HUES64 (cell line): ENCODE measurements around the gene C12orf76.

ENCODE experiments used
- H3K27ac ChIP-seq: 2 replicates; pipeline ENCODE4 v1.7.0; 2013; ENCODE audit warnings: low read depth, low read length, inconsistent platforms
- H3K27me3 ChIP-seq: 2 replicates; pipeline ENCODE4 v1.6.1; 2013; ENCODE audit warnings: mild to moderate bottlenecking, low read length; ENCODE audit not compliant: insufficient read depth
- H3K36me3 ChIP-seq: 2 replicates; pipeline ENCODE4 v1.6.1; 2013; ENCODE audit warnings: mild to moderate bottlenecking, low read length; ENCODE audit not compliant: insufficient read depth
- H3K4me1 ChIP-seq: 2 replicates; pipeline ENCODE4 v1.6.1; 2013; ENCODE audit warnings: mild to moderate bottlenecking, low read length, moderate library complexity; ENCODE audit not compliant: insufficient read depth
- H3K4me3 ChIP-seq: 2 replicates; pipeline ENCODE4 v1.5.1; 2013; ENCODE audit warnings: mild to moderate bottlenecking, low read length, moderate library complexity
- H3K9ac ChIP-seq: 2 replicates; pipeline ENCODE4 v1.6.1; 2013; ENCODE audit warnings: mild to moderate bottlenecking, low read depth, low read length
- H3K9me3 ChIP-seq: 2 replicates; pipeline ENCODE4 v1.6.1; 2013; ENCODE audit warnings: low read depth, low read length; ENCODE audit not compliant: insufficient read depth
- WGBS: fragments of 150-250, 120-280 bp; methylation state at CpG from one replicate; pipeline ENCODE4 v1.1.7; 2013; ENCODE audit warnings: missing lambda C conversion rate; 5-methylcytosine and 5-hydroxymethylcytosine counted together

C12orf76 gene

GRCh38 chr12:110002676-110003515 is 45.4 kb downstream of the C12orf76 start:
- H3K9ac ChIP-seq: no peak overlapping the region
- H3K4me1 ChIP-seq: peaks cover 11% of the 10 kb centered on the region; the same call in 1 of the 2 replicates
- WGBS: 95% methylated on average over 8 of the region's 8 CpGs
- H3K4me3 ChIP-seq: no peak overlapping the region
- peaks cover 10% of the 10 kb centered on the region for H3K27me3 ChIP-seq
- H3K27ac ChIP-seq: no peak overlapping the region
- no peaks in the 10 kb centered on the region for H3K36me3 ChIP-seq
- H3K9me3 ChIP-seq: no peaks in the 10 kb centered on the region

DNA sequence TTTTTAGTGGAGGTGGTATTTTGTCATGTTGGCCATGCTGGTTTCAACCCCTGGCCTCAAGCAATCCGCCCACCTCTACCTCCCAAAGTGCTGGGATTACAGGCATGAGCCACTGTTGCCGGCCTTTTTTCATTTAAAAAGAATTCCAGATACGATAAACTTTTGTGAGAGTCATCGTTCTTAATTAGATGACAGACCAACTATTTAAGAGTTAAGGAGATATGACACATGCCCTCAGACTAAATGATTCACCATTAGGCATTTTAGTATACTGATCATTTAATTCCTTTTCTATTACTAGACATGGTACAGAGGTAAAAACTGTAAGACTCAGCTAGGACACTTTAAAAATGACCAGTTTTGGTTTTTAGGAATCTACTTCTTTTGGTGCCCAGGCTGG is 46.7 kb downstream of the C12orf76 start:
- H3K4me1 ChIP-seq: peaks cover 11% of the 10 kb centered on the region; the same call in 1 of the 2 replicates
- no peaks in the 10 kb centered on the region for H3K9me3 ChIP-seq
- WGBS: 90% methylated on average over 4 of the region's 4 CpGs
- peaks cover 10% of the 10 kb centered on the region for H3K27me3 ChIP-seq
- H3K9ac ChIP-seq: no peak overlapping the region
- H3K4me3 ChIP-seq: no peak overlapping the region
- no peak overlapping the region for H3K27ac ChIP-seq
- no peaks in the 10 kb centered on the region for H3K36me3 ChIP-seq

GRCh38 chr12:109999983-110000505 is 48.3 kb downstream of the C12orf76 start:
- H3K4me1 ChIP-seq: peaks cover 15% of the 10 kb centered on the region; the same call in 1 of the 2 replicates
- H3K9me3 ChIP-seq: no peaks in the 10 kb centered on the region
- WGBS: 6% methylated on average over 17 of the region's 17 CpGs
- no peaks in the 10 kb centered on the region for H3K36me3 ChIP-seq
- peaks cover 10% of the 10 kb centered on the region for H3K27me3 ChIP-seq
- H3K9ac ChIP-seq: peak overlapping the region; percentile 97; the same call in 1 of the 2 replicates
- H3K27ac ChIP-seq: no peak overlapping the region
- H3K4me3 ChIP-seq: peak overlapping the region; percentile 70

GRCh38 chr12:109999649-109999971 is 48.7 kb downstream of the C12orf76 start:
- Histone ChIP-seq H3K27me3 (peaks cover 10% of the 10 kb centered on the region), H3K4me1 (peaks cover 17% of the 10 kb centered on the region; the same call in 1 of the 2 replicates), H3K9ac (peak overlapping the region; percentile 97), H3K36me3 (no peaks in the 10 kb centered on the region), H3K4me3 (peak overlapping the region; percentile 70), H3K9me3 (no peaks in the 10 kb centered on the region), H3K27ac (no peak overlapping the region)
- 0% methylated on average over 27 of the region's 27 CpGs for WGBS

- peak within 1 kb of the TSS; percentile 68 for H3K27ac ChIP-seq
Observed at GRCh38 chr12:109998904-109999648, 49.2 kb downstream of the C12orf76 start, which contains the start of gene ANKRD13A. ANKRD13A (plus strand) TSS chr12:109999430; CDS start chr12:109999689, 259 bp downstream.

DNA sequence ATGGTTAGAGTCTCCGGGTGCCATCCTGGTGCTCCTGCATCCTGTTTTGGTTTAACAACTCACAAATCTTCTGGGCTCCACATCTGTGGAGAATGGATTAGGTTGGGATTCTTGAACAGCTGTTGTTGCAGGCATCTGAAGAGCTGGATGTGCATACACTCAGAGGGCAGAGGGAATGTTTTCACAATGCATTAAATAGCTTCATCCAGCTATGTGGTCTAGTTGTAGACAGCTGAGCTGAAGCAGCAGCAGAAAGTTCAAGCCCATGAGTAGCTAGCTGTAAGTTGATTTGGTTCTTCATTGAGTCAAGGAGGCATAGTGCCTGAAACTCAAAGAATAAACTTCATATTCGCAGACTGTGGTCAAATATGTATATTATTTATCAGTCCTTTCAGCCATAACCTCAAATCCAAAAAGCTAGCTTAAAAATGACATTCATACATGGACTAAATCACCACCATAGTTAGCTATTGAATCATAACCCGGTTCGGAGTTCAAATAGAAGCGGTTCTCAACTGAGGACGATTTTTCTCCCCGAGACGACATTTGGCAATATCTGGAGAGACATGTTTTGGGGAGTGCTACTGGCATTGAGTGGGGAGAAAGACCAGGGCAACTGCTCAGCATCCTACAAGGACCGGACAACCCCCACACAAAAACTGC is 50.0 kb downstream of the C12orf76 start:
- peak overlapping the region; percentile 70 for H3K4me3 ChIP-seq
- no peaks in the 10 kb centered on the region for H3K36me3 ChIP-seq
- WGBS: 79% methylated on average over 9 of the region's 9 CpGs
- H3K9ac ChIP-seq: peak overlapping the region; percentile 97
- H3K9me3 ChIP-seq: no peaks in the 10 kb centered on the region
- H3K4me1 ChIP-seq: peaks cover 17% of the 10 kb centered on the region; the same call in 1 of the 2 replicates
- H3K27ac ChIP-seq: no peak overlapping the region
- H3K27me3 ChIP-seq: peaks cover 10% of the 10 kb centered on the region

More at GRCh38 chr12:109998904-109999648, 49.2 kb downstream of the C12orf76 start, which contains the start of gene ANKRD13A:
- H3K9me3 ChIP-seq: no peaks in the 10 kb centered on the region
- peak within 1 kb of the TSS; percentile 97 for H3K9ac ChIP-seq
- WGBS: 1% methylated on average over 62 of the region's 62 CpGs
- peaks cover 17% of the 10 kb centered on the region; the same call in 1 of the 2 replicates for H3K4me1 ChIP-seq
- peaks cover 10% of the 10 kb centered on the region for H3K27me3 ChIP-seq
- peak within 1 kb of the TSS; percentile 70 for H3K4me3 ChIP-seq
- no peaks in the 10 kb centered on the region for H3K36me3 ChIP-seq

- Histone ChIP-seq H3K36me3 (no peaks in the 10 kb centered on the region), H3K9me3 (no peaks in the 10 kb centered on the region), H3K4me1 (peaks cover 17% of the 10 kb centered on the region; the same call in 1 of the 2 replicates), H3K9ac (no peak overlapping the region), H3K27ac (no peak overlapping the region), H3K27me3 (peaks cover 10% of the 10 kb centered on the region), H3K4me3 (no peak overlapping the region)
- 97% methylated on average over 4 of the region's 4 CpGs for WGBS
Observed at GRCh38 chr12:109997393-109997792, 50.9 kb downstream of the C12orf76 start.

- Histone ChIP-seq H3K4me1 (peaks cover 17% of the 10 kb centered on the region; the same call in 1 of the 2 replicates), H3K27me3 (peaks cover 10% of the 10 kb centered on the region), H3K27ac (no peak overlapping the region), H3K36me3 (no peaks in the 10 kb centered on the region), H3K9me3 (no peaks in the 10 kb centered on the region), H3K4me3 (peak overlapping the region; percentile 80), H3K9ac (0 out of 2 replicates have a peak overlapping the region, but pooled peaks have one; percentile 38)
- WGBS: 50% methylated on average over 2 of the region's 2 CpGs
Observed at GRCh38 chr12:109996483-109996853, 51.9 kb downstream of the C12orf76 start.

- H3K4me1 ChIP-seq: peaks cover 17% of the 10 kb centered on the region; the same call in 1 of the 2 replicates
Observed at GRCh38 chr12:109995686-109996482, 52.4 kb downstream of the C12orf76 start, which contains the start of gene GIT2. GIT2 (minus strand) TSS chr12:109996368; CDS start chr12:109996224, 144 bp downstream.

GRCh38 chr12:109995361-109995685 is 53.0 kb downstream of the C12orf76 start:
- H3K27ac ChIP-seq: no peak overlapping the region
- peaks cover 15% of the 10 kb centered on the region; the same call in 1 of the 2 replicates for H3K4me1 ChIP-seq
- H3K9ac ChIP-seq: peak overlapping the region; percentile 70
- peaks cover 8% of the 10 kb centered on the region for H3K27me3 ChIP-seq
- H3K9me3 ChIP-seq: no peaks in the 10 kb centered on the region
- 24% methylated on average over 6 of the region's 6 CpGs for WGBS
- peaks cover 3% of the 10 kb centered on the region for H3K36me3 ChIP-seq
- peak overlapping the region; percentile 80 for H3K4me3 ChIP-seq

More at GRCh38 chr12:109995686-109996482, 52.4 kb downstream of the C12orf76 start, which contains the start of gene GIT2:
- under 1% methylated on average over 65 of the region's 65 CpGs for WGBS
- peak within 1 kb of the TSS; percentile 60; the same call in 1 of the 2 replicates for H3K27ac ChIP-seq
- H3K4me3 ChIP-seq: peak within 1 kb of the TSS; percentile 80
- no peaks in the 10 kb centered on the region for H3K9me3 ChIP-seq
- H3K36me3 ChIP-seq: no peaks in the 10 kb centered on the region
- H3K27me3 ChIP-seq: peaks cover 10% of the 10 kb centered on the region
- H3K9ac ChIP-seq: peak within 1 kb of the TSS; percentile 70
